Endothelial cell of umbilical vein (primary cell): Measurements from ENCODE around the gene IL36B.

Experiments used
- EZH2 ChIP-seq: IDR thresholded peaks from 2 replicates; pipeline ENCODE4 v1.6.1; 2012; ENCODE audit warnings: borderline replicate concordance, low read depth, mild to moderate bottlenecking, moderate library complexity, low read length, inconsistent platforms; ENCODE audit not compliant: severe bottlenecking
- POLR2A ChIP-seq: IDR thresholded peaks from 2 replicates; pipeline ENCODE4 v1.6.1; 2012; ENCODE audit warnings: low read depth, mild to moderate bottlenecking, control low read depth, low read length
- POLR2AphosphoS5 ChIP-seq: IDR thresholded peaks from 2 replicates; pipeline ENCODE4 v1.6.1; 2012; ENCODE audit warnings: low read depth, mild to moderate bottlenecking, control low read depth, low read length, moderate library complexity; ENCODE audit not compliant: insufficient read depth
- TF ChIP-seq, protein P1 (sequence below), 2 donors: IDR thresholded peaks; 1 replicate in 1 of 2; 2 replicates in 1 of 2; pipeline ENCODE4 v1.5.1; 2011; ENCODE audit warnings: low read length in 2 of 2, mild to moderate bottlenecking in 2 of 2, moderate library complexity in 2 of 2, control low read depth in 1 of 2, inconsistent platforms in 1 of 2, low read depth in 1 of 2; ENCODE audit not compliant: insufficient read depth in 1 of 2; ENCODE audit errors: extremely low read depth in 1 of 2

DNA sequence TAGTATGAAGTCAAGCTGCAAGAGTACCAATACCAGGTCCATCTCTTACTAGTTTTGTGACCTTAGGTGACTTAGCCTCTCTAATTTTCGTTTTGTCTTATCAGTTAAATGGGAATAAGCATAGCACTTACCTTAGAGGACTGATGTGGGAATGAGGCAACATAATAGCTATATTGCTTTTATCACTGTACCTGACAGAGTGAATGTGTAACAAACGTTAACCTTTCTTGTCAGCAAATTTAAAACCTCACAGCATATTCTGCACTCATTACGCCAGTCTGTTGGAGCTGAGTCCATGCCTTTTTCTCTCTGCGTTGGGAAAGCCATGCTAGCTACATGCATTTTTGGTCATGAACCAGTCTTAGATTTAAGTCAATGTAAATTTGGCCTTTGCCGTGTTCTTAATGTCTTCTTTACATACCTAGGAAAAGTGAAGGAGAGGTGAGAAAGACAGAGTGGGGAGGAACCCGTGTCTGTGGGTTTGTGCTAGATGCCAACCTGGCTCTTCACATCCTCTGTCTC, at the start of gene IL36B:
- TF ChIP-seq, protein P1, sequence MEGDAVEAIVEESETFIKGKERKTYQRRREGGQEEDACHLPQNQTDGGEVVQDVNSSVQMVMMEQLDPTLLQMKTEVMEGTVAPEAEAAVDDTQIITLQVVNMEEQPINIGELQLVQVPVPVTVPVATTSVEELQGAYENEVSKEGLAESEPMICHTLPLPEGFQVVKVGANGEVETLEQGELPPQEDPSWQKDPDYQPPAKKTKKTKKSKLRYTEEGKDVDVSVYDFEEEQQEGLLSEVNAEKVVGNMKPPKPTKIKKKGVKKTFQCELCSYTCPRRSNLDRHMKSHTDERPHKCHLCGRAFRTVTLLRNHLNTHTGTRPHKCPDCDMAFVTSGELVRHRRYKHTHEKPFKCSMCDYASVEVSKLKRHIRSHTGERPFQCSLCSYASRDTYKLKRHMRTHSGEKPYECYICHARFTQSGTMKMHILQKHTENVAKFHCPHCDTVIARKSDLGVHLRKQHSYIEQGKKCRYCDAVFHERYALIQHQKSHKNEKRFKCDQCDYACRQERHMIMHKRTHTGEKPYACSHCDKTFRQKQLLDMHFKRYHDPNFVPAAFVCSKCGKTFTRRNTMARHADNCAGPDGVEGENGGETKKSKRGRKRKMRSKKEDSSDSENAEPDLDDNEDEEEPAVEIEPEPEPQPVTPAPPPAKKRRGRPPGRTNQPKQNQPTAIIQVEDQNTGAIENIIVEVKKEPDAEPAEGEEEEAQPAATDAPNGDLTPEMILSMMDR (IDR thresholded peaks at IDR 0.05; ENCODE audit: extremely low read depth in 1 of 2, insufficient read depth in 1 of 2, low read depth in 1 of 2, low read length in 2 of 2), result no peak
- TF ChIP-seq POLR2A (no peak), EZH2 (no peak), POLR2AphosphoS5 (no peak)
